C1 segment of cervical spinal cord (tissue), 14 donors: ENCODE results near the gene FAHD1.

Experiments used
- DNase-seq, 14 donors: peaks; one replicate each; lab custom pipeline; 2025; lab: John Stamatoyannopoulos, UW

Gene FAHD1

DNA sequence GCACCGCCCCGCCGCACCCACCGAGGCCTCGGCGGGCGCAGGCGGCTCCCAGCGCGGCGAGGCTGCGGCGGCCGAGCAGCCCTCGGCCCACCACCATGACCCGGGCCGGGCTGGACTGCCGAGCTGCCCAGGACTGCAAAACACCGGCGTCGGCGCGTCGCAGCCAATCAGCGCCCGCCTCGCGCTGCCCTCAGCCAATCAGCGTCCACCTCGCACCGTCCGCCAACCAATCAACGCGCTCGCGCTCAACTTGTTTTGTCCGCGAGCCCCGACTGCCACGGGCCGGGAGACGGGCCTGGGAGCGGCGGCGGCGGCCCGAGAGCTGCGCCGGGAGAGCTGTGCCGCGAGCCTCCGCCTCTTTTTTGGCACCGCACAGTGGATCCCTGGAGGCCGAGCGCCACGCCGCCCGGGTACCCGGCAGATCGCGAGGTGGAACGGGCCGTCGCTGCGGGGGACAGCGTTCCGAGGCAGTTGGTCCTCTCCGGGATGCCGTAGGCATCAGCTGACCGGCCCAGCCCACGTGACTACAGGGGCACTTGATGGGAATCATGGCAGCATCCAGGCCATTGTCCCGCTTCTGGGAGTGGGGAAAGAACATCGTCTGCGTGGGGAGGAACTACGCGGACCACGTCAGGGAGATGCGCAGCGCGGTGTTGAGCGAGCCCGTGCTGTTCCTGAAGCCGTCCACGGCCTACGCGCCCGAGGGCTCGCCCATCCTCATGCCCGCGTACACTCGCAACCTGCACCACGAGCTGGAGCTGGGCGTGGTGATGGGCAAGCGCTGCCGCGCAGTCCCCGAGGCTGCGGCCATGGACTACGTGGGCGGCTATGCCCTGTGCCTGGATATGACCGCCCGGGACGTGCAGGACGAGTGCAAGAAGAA is at the start of gene FAHD1, which contains the start of gene HAGH:
Gene FAHD1, plus strand, starts transcription at position 516 of the 883 bp plus-strand sequence. Its CDS starts 33 bp downstream, at position 549.
Gene HAGH, minus strand, starts transcription at position 135 of the 883 bp plus-strand sequence. Its CDS starts 38 bp downstream, at position 97.
- DNase-seq: peak; percentile 91 to 99 (median 96)

DNA sequence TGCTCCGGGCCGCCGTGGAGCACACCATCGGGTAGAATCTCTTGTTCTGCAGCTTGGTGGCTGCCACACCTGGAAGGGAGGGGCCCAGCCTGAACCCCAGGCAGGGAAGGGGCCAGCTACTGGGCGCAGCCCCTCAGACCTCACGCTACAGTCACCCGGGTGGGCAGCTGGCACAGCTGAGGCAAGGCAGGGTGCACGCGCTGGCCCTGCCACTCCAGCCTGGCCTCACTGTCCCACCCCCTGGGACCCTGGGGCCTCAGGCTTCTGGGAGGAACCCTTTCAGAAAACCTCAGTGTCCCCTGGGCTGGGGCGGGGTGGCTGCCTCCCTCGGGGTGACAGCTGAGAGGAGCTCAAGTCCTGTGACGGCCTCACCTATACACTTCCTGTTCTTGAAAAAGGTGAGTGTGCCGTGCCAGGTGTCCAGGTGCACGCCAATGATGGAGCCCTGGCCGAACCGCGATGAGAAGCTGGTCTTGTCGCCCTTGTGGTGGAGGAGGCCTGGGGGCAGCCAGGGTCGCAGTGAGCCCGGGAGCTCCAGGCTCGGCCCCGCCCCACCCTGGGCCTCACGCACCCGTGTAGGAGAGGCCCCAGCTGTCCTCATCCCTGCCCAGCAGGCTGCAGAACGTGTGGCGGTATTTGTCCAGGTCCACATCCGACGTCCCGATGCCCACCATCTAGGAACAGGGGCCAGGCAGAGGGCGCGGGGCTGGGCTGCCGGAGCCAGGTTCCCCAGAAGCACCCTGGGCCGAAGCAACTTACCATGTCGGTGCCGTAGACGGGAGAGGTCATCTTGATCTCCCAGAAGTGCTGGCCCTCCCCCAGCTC is 49.4 kb upstream of the FAHD1 start:
- DNase-seq: no peak

DNA sequence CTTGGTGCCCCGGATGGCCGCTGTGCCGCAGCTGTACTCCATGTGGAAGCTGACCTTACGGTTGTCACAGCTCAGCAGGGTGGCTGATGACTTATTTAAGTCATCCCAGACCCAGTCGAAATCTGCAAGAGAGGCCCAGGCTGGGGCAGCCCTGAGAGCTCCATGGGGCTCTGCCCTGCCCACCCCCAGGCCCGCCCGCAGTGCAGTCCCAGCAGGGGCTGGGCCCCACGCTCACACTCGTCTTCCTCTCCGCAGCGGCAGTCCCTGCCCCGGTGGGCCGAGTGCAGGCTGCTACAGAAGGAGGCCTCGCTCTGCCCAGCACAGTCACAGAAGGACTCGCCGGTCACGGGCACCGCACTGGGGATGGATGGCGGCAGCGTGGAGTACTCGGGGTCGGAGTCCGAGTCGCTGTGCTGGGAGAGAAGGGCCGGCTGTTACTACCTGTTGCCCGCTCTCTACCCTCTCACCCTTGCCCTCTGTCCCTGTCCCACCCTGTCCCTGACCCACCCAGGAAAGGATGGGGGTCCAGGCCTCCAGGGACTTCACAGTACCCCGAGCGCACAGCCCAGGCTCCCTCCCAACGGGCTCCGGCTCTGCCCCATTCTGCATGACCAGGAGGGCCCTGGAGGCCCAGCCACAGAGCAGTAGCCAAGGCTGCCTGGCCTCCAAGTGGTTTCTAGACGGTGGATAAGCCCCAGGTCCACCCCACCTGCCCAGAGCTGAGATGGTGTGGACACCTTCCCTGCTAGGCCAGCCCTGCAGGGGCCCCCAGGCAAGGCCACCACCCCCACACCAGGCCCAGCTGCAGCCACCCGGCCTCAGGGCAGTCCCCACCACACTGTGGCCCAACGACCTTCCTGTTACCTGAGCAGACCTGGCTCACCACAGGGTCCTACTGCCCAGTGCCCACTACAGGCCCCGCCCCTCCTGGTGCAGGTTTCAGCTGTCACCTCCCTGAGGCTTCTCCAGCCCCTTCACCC is 48.5 kb upstream of the FAHD1 start:
- no peak for DNase-seq

DNA sequence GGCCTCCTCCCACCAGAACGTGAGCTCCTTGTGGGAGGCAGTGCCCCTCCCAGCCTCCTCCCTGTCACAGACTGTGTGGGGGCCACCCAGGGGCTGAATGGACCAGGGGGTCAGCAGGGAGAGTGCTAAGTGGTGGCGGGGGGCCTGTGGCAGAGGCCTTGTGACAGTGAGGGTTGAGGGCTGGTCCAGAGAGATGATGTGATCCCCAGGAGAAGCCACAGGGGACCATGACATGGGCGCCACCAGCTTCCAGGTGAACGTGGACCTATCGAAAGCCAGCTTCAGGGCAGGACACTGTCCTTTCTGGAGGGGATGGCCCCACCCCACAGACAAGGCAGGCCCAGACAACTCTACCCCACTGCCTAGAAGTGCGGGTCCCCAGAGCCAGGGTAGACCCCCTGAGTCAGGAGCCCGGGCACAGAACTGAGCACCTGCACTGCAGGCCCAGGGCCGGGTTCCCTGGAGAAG is 47.7 kb upstream of the FAHD1 start:
- DNase-seq: no peak

DNA sequence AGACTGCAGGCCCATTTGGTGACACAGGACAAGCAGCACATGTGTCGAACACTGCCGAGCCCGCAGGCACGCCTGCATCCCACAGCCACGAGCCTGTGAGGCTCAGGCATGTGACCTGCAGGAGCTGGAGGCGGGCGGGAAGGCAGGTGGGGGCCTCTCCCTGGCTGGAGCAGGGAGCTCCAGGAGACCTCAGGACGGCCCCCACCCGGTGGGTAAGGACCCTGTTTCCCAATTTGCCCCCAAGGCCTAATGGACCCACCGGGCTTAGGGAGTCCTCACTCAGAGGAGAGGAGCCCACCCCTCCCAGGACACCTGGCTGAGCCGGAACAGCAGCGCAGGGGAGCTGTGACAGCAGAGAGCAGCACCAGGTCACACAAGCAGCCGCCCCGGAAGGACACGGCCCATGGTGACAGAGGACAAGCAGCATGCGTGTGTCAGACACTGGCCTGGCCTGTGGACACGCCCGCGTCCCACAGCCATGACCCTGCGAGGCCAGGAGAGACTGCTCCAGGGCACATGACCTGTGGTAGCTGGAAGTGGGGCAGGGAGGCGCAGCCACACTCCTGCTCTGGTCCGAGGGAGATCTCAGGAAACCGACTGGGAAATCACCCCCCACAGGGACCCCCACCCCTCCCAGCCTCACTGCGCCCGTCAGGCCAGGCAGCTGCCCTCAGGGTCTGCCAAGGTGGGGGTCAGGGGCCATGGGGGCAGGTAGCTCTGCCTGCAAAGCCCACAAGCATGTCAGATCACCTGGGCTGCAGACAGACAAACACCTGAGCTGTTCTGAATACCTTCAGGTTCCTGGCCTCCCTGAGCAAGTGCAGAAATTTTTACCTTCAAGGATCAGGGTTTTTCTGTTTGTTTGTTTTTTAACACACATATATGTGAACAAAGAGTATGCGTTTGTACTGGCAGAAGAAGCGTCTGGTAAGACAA is 47.0 kb upstream of the FAHD1 start:
- DNase-seq: no peak

DNA sequence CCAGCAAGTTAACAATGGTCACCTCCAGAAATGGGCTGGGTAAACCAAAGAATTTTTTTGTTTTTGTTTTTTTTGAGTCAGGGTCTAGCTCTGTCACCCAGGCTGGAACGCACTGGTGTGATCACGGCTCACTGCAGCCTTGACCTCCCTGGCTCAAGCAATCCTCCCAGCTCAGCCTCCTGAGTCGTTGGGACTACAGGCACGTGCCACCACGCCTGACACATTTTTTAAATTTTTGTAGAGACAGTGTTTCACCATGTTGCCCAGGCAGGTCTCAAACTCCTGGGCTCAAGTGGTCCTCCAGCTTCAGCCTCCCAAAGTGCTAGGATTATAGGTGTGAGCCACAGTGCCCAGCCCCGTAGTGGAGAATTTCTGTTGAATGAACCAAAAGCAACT is 46.3 kb upstream of the FAHD1 start:
- no peak for DNase-seq

DNA sequence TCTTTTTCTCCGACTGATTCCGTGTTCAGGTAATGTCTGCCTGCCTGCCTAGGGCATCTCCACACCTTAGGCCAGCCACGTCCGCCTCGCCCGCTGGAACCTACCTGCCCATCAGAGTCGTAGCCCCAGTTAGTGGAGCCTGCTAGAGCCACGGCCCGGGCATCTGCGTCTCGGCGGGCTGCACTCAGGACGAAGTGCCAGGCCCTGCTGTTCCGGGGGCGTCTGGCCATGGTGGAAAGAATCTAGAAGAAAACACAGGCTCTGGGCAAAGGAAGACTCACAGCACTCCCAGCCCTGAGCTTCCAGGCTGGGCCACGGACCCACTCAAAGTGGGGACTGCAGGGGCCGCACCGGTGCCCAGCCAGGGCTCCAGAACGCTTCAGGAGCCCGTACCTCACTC is 45.8 kb upstream of the FAHD1 start:
- DNase-seq: no peak

DNA sequence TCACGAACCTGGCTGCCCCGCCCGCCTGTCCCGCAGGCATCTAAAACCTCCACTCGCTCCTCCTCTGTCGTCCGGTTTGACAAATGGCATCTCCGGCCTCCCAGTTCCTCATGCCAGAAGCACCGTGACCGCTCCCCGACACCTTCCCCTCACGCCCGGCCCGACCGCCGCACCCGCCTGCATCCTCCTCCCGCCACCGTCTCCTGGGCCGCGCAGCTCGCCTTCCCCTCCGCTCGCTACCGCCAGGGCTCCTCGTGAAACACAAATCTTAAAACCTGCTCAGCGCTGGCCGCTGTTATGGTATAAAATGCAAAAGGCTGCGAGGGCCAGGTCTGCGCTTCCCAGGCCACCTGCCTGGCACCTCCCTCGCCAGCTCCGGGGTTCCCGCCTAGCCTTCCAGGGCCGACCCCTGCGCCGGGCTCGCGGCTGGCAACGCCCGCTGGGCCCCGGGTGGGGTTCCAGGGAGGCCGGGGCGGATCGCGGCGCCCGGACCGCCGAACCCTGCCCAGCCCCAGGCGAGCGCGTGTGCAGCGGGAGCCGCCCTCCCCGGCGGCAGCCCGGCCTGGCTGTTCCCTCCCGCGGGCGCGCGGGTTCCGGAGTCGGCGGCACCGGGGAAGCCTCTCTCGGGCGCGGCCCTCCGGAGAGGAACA is 45.1 kb upstream of the FAHD1 start:
- DNase-seq: no peak

DNA sequence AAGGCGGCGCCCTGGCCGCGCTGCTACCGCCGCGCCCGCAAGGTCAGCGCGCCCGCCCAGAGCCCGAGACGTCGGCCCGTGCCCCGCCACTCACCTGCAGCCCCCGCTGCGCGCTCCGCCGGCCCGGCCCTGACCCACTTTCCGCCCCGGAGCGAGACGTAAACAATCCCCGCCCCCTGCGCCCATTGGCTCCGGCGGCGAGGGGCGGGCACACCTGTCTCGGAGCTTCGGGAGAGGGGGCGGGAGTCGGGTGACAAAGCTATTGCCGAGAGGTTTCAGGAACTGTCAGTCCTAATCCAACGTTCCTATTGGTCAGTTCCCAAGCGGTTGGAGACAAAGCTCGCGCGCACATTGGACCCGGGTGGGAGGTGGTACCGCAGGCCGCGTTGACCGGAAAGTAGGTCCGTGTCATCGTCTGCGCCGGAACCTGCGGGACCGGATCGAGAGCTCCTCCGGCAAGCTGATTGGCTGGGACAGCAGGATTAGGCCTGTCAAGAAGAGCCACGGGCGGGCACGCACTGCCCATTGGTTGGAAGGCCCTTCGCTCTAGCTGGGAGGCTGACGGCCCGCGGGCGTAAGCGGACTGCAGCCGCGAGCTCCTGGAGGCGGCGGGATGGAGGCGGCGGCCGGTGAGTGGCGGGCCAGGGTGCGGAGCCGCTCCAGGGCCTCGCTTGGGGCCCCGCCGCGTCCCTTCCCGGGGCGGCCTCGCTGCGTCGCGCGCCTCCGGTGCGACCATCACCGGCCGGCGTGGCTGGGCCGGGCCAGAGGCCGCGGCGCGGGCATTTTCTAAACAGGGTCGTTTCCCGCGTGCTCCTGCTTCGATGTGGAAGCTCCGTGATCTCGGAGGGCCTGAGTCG is 44.4 kb upstream of the FAHD1 start, which contains the start of the genes NUBP2 and SPSB3:
Gene NUBP2, plus strand, starts transcription at position 553 of the 857 bp plus-strand sequence. Its CDS starts 61 bp downstream, at position 614.
Gene SPSB3, minus strand, starts transcription at position 164 of the 857 bp plus-strand sequence. CDS start 1,088 bp downstream, outside the sequence.
- peak; percentile 93 to 100 (median 100) for DNase-seq

DNA sequence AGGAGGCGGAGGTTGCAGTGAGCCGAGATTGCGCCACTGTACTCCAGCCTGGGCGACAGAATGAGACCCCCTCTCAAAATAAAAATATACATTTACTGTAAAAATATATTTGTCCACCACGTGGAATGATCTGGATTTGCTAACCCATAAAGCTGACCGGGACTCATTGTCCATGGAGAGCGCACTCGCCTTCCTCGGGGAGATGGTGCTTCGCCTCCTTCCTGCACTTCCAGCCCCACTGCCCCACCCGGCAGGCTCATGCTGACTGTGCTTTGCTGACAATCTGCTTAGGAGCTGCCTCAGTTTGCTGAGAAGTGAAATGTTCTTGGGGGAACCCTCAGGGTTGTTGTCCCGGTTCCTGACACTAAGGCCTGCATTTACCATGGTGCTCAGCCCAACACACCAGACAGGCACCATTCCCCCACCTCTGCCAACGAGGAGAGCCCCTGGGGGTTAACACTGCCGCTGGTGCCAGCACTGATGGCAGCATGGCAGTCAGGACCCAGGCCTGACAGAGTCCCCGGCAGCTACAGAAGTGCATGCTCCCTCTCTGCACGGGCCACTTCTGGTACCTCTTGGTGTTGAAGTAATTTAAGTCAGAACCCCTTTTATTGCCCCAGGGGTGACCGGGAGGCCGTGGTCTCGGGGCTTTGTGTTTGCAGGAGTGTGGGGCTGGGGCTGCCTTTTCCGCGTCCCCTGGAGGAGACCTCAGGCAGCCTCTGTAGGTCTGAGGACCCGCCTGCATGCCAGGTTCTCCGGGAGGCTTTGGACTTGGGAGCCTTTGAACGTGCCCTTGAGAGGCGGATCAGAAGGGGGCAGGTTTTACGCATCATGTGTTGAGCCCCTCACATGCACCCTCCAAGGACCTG is 41.8 kb upstream of the FAHD1 start:
- no peak for DNase-seq

DNA sequence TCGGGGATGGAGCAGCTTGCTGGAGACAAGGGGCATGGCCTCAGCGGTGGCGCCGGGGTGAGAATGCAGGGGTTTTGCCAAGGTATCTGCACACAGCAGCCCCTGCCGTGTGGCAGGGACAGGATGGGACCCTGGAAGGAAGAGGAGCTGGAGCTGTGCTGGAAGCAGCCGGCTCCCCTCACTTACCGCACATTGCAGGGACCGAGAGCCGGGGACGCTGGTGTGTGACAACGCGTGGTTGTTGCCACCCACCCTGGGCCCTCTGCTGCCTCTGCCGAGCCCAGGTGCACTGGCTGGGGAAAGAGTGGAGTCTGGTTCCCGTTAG is 41.2 kb upstream of the FAHD1 start:
- DNase-seq: no peak

DNA sequence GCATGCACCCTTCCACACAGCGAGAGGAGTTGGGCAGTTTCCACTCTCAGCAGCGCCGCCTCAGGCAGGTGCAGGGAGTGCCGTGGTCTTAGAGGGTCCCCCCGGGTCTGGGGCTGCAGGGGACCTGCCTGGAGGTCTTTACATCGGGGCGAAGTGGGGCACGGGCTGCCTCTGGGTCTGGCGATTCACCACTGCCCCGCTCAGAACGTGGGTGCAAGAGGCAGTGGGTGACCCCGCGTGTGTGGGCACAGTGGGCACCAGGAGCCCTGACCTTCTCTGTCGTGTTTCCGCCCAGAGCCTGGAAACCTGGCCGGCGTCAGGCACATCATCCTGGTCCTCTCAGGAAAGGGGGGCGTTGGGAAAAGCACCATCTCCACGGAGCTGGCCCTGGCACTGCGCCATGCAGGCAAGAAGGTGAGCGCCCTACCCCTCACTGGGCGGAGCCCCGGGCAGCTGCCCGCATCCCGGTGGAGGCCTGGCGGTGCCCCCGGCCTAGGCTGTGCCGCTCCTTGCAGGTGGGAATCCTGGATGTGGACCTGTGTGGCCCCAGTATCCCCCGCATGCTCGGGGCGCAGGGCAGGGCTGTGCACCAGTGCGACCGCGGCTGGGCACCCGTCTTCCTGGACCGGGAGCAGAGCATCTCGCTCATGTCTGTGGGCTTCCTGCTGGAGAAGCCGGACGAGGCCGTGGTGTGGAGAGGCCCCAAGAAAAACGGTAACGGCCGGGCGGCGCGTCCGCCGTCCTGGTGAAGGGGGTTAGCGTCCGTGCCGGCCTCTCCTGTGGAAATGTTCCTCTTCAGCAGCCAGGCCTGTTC is 40.6 kb upstream of the FAHD1 start:
- no peak for DNase-seq

DNA sequence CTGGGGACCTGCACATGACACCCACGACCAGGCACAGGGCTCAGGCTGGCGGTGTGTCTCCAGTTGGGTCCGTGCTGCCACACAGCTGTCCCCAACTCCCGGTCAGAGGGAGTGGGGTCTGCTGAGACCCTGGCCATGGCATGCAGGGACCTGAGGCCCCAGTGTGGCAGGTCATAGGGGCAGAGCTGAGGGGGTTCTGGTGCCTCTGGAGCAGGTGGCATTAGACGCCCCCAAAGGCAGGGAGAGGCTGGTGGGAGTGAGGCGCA is 40.0 kb upstream of the FAHD1 start:
- no peak for DNase-seq

DNA sequence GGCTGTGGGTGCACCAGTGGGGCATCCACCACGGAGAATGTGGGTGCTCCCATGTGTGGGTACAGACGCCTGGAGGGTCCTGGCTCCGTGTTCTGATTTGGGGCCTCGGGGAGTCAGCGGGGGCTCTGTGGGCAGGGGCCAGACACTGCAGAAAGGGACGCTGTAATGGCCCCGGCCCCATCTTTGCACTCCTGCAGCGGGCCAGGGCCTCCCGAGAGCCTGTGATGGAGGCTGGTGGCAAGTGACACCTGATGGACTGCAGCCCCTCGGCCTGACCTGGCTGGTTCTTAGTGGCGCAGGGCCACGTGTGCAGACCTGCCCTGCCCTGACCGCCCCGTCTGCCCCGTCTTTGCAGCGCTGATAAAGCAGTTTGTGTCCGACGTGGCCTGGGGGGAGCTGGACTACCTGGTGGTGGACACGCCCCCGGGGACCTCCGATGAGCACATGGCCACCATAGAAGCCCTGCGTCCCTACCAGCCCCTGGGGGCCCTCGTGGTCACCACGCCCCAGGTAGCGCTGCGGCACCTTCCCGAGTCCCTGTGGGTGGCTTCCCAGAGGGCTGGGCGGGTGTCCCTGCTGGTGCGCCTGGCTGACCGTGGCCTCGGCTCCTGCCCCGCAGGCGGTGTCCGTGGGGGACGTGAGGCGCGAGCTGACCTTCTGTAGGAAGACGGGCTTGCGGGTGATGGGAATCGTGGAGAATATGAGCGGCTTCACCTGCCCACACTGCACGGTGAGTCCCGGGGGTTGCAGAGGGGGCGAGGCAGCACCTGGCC is 39.5 kb upstream of the FAHD1 start:
- no peak for DNase-seq

DNA sequence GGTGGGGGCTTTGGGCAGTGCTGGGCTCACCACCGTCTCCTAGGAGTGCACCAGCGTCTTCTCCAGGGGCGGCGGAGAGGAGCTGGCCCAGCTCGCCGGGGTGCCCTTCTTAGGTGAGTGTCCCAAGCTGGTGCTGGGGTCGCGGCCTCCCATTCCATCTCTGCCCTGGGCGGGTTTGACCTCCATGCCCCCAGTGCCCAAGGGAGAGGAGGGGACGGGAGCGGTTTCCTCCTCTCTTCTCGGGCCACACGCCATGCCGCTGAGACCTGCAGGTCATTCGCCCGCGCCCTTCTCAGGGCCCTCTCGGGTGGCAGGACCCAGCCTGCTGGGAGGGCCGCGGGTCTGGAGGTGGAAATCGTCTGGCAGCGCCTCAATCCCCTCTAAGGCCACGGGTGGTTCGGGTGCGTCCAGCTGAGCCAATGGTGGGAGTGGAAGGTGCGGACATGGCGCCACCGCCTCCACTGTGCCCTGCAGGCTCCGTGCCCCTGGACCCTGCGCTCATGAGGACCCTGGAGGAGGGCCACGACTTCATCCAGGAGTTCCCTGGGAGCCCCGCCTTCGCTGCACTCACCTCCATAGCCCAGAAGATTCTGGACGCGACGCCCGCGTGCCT is 38.8 kb upstream of the FAHD1 start:
- no peak for DNase-seq

DNA sequence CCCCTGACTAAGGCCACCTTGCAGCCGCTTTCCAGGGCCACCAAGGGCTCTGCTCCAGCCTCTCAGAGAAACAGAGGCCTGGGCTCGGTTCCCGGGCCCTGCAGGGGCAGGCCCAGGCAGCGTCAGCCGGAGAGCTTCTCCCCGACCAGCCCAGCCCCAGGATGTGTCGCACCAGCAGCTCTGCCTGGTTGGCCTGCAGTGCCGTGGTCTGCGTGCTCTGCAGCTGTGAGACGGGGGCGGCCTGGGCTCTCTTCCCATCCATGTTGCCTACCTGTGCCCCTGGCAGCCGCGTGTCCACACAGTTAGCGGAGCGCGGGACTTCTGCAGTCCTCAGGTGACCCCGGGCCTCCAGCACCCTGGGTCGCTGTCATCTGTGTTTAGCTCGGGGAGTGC is 38.3 kb upstream of the FAHD1 start:
- DNase-seq: no peak
